NCI-H2029 treated with DMSO at 0.1 percent for 48 hours (cell line): ENCODE results near the gene TYW3.
A peak's percentile ranks its signal among the peaks of the same experiment; 100 is the strongest.
"Not testable (repeated sequence)": the region's sequence is repeated elsewhere in the genome, so short reads cannot be mapped to it uniquely, and the experiment has no call there.

Source experiments
- DNase-seq: peaks from one replicate; lab custom pipeline; 2025; lab: John Stamatoyannopoulos, UW

The TYW3 gene

GRCh38 chr1:74731399-74732052, 1.4 kb upstream of the TYW3 start:
- no peak for DNase-seq

- not testable (repeated sequence) for DNase-seq
These were observed 643 bp upstream of the TYW3 start for GRCh38 chr1:74732071-74732946.

DNA sequence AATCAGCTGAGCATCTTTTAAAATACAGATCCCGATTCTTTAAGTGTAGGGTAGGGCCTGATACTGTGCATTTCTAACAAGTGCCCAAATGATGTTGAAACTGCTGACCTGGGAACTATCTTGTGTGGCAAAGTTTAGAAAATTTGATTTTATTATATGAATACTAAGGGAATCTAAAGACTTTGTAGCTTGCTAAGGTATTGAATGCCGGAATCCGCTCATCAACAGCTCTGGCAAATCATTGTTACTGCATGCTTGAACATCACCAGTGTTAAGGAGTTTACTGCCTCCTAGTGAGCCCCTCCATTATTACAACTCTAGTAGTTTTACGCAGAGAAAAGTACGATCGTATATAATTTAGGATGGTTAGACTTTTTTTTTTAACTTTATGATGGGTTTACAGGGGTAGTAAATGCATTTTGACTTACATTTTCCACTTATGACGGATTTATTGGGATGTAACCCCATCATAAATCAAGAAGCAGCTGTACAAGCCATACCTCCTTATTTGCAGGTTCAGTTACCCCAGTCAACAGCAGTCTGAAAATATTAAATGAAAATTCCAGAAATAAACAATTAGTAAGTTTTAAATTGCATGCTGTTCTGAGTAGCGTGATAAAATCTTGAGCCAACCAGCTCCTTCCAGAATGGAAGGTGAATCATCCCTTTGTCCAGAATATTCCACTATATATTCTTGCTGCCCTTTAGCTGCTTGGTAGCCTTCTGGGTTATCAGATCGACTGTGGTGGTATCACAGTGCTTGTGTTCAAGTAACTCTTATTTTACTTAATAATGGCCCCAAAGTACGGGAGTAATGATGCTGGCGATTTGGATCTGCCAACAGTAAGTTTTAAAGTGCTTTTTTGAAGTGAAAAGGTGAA, 892 bp downstream of the TYW3 start:
- DNase-seq = peak; percentile 34

- no peak for DNase-seq
These were observed 4.4 kb downstream of the TYW3 start for GRCh38 chr1:74737333-74737732.

DNA sequence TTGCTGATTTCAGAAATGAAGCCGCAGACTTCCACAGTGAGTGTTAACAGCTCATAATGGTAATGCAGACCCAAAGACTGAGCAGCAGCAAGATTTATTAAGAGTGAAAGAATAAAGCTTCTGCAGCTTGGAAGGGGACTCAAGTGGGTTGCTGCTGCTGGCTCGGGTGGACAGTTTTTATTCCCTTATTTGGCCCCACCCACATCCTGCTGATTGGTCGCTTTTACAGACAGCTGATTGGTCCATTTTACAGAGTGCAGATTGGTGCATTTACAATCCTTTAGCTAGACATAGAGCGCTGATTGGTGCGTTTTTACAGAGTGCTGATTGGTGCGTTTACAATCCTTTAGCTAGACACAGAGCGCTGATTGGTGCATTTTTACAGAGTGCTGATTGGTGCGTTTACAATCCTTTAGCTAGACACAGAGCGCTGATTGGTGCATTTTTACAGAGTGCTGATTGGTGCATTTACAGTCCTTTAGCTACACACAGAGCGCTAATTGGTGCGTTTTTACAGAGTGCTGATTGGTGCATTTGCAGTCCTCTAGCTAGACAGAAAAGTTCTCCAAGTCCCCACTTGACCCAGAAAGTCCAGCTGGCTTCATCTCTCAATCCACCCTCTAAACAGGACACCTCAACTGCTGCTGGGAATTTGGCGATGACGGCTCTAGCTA, 7.5 kb downstream of the TYW3 start:
- DNase-seq = not testable (repeated sequence)

DNA sequence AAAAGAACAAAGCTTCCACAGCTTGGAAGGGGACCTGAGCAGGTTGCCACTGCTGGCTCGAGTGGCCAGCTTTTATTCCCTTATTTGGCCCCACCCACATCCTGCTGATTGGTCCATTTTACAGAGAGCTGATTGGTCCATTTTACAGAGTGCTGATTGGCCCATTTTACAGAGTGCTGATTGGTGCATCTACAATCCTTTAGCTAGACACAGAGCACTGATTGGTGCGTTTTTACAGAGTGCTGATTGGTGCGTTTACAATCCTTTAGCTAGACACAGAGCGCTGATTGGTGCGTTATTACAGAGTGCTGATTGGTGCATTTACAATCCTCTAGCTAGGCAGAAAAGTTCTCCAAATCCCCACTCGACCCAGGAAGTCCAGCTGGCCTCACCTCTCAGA, 12.3 kb downstream of the TYW3 start:
- not testable (repeated sequence) for DNase-seq

GRCh38 chr1:74748960-74749359, 16.0 kb downstream of the TYW3 start:
- no peak for DNase-seq

DNA sequence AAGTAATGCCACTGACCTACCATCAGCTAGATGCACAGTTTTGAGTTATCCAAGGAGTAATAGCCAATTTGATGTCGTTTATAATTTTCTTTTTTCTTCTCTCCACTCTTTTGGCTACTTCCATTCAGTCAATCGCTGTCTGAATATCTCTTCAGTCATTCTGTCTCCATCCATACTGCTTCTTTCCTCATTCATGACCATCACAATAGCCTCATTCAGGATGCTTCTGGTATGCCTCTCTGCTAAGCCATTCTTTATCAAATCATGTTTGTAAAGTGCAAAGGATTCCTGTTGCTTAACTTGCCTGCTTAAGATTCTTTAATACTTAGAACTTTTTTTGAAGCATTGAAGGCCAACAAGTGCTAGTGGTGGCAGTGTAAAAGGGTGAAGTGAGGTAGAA, 20.2 kb downstream of the TYW3 start:
- no peak for DNase-seq

DNA sequence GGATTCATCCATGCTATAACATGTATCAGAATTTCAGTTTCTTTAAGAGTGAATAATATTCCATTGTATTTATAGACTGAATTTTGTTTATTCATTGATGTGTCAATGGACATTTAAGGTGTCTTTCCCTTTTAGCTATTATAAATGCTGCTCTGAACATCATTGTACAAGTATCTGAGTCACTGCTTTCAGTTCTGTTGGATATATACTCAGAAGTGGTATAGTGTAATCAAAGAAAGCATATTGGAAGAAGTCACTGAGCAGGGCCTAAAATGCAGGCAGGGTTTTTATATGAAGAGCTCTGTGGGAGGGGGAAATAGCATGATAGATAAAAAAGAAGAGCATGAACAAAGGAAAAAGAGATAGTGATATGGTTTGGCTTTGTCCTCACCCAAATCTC, 22.5 kb downstream of the TYW3 start:
- no peak for DNase-seq

- DNase-seq = not testable (repeated sequence)
These were observed 23.7 kb downstream of the TYW3 start for GRCh38 chr1:74756650-74757049.

- DNase-seq = no peak
These were observed 30.9 kb downstream of the TYW3 start for GRCh38 chr1:74763807-74764206.

GRCh38 chr1:74766579-74766978, 33.6 kb downstream of the TYW3 start:
- DNase-seq = no peak

- DNase-seq = no peak
These were observed 34.5 kb downstream of the TYW3 start for GRCh38 chr1:74767490-74767889.

- DNase-seq = peak; percentile 41
These were observed 39.1 kb downstream of the TYW3 start for GRCh38 chr1:74771913-74772515.

DNA sequence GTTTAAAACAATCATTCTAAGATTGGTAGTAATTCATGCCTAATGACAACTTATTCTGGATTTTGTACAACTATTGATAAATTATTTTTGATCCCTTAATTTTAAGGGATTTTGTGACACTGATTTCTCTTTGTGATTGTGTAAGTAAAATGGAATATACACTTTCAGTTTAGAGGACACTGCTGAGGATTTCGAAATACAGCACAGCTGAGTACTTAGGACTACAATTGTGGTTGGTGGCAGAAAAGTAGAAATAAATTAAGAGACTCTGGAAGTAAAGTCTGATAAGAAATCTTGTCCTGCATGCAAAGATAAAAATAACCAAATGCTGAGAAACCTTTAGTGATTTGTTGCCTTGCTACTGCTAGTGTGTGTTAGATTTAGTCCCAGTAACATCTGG, 40.0 kb downstream of the TYW3 start:
- no peak for DNase-seq

DNA sequence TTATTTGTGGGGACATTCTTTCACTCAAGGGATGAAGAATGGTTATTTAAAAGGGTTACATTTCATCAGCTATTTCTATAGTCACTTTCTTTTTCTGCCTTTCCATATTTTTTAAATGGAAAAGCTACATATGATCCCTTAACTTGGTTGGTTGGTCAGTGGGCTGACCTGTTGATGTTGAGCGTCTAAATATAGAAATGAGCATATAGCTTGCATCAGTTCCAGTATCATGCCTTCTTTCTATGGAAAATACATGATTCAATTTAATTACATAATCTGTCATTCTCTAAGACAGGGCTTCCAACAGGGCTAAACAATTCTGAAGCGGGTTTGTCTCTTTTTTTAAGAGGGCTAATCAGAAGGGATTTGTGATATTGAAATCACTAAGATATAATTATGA, 40.6 kb downstream of the TYW3 start:
- no peak for DNase-seq

DNA sequence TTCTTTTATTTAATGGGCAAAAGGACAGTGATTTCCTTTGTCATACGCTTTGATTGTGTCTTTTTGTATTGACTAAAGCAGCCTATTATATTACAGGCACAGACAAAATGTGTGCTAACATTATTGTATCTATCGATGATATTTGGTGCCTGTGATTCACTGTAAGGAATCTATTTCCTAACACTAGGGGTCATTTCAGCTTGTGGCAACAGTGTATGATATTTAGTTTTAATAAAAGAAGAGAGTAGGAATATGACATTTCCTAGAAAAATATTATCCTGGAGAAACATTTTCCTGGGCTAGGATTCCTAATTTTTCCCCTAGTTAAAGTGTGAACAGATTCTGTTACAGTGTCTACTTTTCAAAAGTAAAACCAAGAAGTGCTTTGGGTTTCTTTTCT, 42.8 kb downstream of the TYW3 start:
- no peak for DNase-seq

DNA sequence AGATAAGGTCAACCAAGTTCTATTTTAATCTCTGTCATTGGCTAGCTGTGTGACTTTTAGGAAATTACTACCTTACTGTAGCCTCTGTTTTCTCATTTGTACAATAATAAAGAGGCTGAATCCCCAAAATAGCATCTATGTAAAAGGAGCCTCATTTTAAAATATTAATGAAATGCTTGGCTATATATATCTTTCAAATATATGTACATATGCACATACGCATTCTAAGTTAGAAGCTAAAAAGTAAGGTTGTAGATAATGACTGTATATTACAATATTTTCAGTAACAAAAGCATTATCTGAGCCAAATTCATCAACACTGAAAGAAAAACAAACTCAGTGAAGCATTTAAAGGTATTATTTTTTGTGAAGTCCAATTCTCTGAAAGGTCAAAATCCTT, 44.6 kb downstream of the TYW3 start:
- no peak for DNase-seq

- DNase-seq = no peak
These were observed 46.8 kb downstream of the TYW3 start for GRCh38 chr1:74779750-74780149.

- DNase-seq = no peak
These were observed 47.6 kb downstream of the TYW3 start for GRCh38 chr1:74780594-74780993.

DNA sequence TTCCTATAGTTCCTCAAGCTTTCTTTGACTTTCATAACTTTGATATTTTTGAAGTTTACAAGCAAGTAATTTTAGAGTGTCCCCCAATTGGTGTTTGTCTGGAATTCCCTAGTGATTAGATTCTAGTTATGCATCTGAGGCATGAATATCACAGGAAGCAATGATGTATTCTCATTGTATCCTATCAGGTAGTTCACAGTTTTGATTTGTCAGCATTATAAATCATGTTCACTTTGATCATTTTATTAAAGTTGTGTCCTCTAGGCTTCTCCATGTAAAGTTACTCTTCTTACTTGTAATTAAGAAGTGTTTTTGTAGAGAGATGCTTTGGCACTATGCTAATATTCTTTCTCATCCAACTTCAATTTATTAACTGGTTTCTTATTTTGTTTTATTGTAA, 53.0 kb downstream of the TYW3 start:
- no peak for DNase-seq

- DNase-seq = no peak
These were observed 57.5 kb downstream of the TYW3 start for GRCh38 chr1:74790453-74790852.
